Activated CD4-positive, alpha-beta T cell treated with anti-CD3 and anti-CD28 coated beads for 4 hours (primary cell): ENCODE data around the gene RBM34.
"Not testable (repeated sequence)": the region's sequence is repeated elsewhere in the genome, so short reads cannot be mapped to it uniquely, and the experiment has no call there.

ENCODE experiments used
- DNase-seq, 2 donors: peaks; one replicate each; pipeline ENCODE4 v3.0.0-alpha.2; 2020

RBM34 gene

GRCh38 chr1:235160957-235161684 is at the start of gene RBM34:
TSS of gene RBM34 (minus strand) at chr1:235161250. CDS start at chr1:235161226, 24 bp downstream.
- peak; percentile 90 for DNase-seq

GRCh38 chr1:235207209-235207565 is 46.1 kb upstream of the RBM34 start:
- peak; percentile 20 to 45 for DNase-seq

- DNase-seq: peak in 1 of 2 donors; percentile 24
Measured at GRCh38 chr1:235206533-235207208, 45.6 kb upstream of the RBM34 start.

GRCh38 chr1:235205687-235206086 is 44.6 kb upstream of the RBM34 start:
- DNase-seq: no peak

GRCh38 chr1:235203428-235203827 is 42.4 kb upstream of the RBM34 start:
- DNase-seq: no peak

GRCh38 chr1:235202447-235202846 is 41.4 kb upstream of the RBM34 start:
- not testable (repeated sequence) for DNase-seq

GRCh38 chr1:235199441-235199840 is 38.4 kb upstream of the RBM34 start:
- no peak for DNase-seq

GRCh38 chr1:235190431-235190830 is 29.4 kb upstream of the RBM34 start:
- no peak for DNase-seq

GRCh38 chr1:235187316-235187715 is 26.3 kb upstream of the RBM34 start:
- no peak for DNase-seq

- DNase-seq: no peak
Measured at GRCh38 chr1:235181561-235182245, 20.7 kb upstream of the RBM34 start.

GRCh38 chr1:235180916-235181460 is 19.9 kb upstream of the RBM34 start:
- DNase-seq: no peak

- DNase-seq: no peak
Measured at GRCh38 chr1:235176486-235176885, 15.4 kb upstream of the RBM34 start.

GRCh38 chr1:235169986-235170385 is 8.9 kb upstream of the RBM34 start:
- no peak for DNase-seq

- no peak for DNase-seq
Measured at GRCh38 chr1:235168375-235168774, 7.3 kb upstream of the RBM34 start.

- DNase-seq: no peak
Measured at GRCh38 chr1:235161685-235162327, 756 bp upstream of the RBM34 start.

- no peak for DNase-seq
Measured at GRCh38 chr1:235160383-235160956, 580 bp downstream of the RBM34 start.

GRCh38 chr1:235159930-235160329 is 1.1 kb downstream of the RBM34 start:
- DNase-seq: not testable (repeated sequence)

GRCh38 chr1:235159284-235159683 is 1.8 kb downstream of the RBM34 start:
- DNase-seq: not testable (repeated sequence)

GRCh38 chr1:235158680-235159079 is 2.4 kb downstream of the RBM34 start:
- DNase-seq: no peak

- DNase-seq: no peak
Measured at GRCh38 chr1:235157150-235157549, 3.9 kb downstream of the RBM34 start.

GRCh38 chr1:235156740-235157139 is 4.3 kb downstream of the RBM34 start:
- DNase-seq: no peak

GRCh38 chr1:235156265-235156664 is 4.8 kb downstream of the RBM34 start:
- DNase-seq: no peak

GRCh38 chr1:235152235-235152634 is 8.8 kb downstream of the RBM34 start:
- no peak for DNase-seq
